ENCODE measurements around the gene GFOD2. TPM values are rescaled to one million over a fixed set of nuclear protein-coding genes. Genes with fewer than 3 reads are reported as not detected.

Gene GFOD2
- total RNA-seq, 1 donor from 2014 or later, result 32.4 TPM

GRCh38 chr16:67668495-67669157 lies 50.5 kb downstream of the GFOD2 start:
- no peak for TF ChIP-seq EZH2 (IDR thresholded peaks at IDR 0.05; ENCODE audit: insufficient read depth, low read length)
- peak; percentile 20 for TF ChIP-seq CTCF (IDR thresholded peaks at IDR 0.05; ENCODE audit: insufficient read depth, low read depth, low read length)
- peaks cover 7% of the 10 kb centered on the region for H3K36me3 Mint-ChIP-seq (ENCODE audit: low read depth, unreplicated experiment)
- no peaks in the 10 kb centered on the region for H3K9me3 Mint-ChIP-seq (ENCODE audit: unreplicated experiment)
- Histone ChIP-seq H4K20me1 (ENCODE audit: insufficient read depth, low read length) (peaks cover 4% of the 10 kb centered on the region), H2AFZ (ENCODE audit: low read depth, low read length) (no peak overlapping the region), H3K79me2 (ENCODE audit: insufficient read depth, low read length) (no peaks in the 10 kb centered on the region), H3K4me1 (ENCODE audit: insufficient read depth, low read length) (peaks cover 23% of the 10 kb centered on the region), H3K27ac (ENCODE audit: low read depth, low read length) (no peak overlapping the region), H3K27me3 (ENCODE audit: insufficient read depth, low read length) (no peaks in the 10 kb centered on the region), H3K4me2 (ENCODE audit: low read length) (no peak overlapping the region), H3K9me3 (ENCODE audit: insufficient read depth, low read depth, low read length) (no peaks in the 10 kb centered on the region), H3K36me3 (ENCODE audit: insufficient read depth, low read length) (no peaks in the 10 kb centered on the region), H3K4me3 (ENCODE audit: insufficient read depth, low read depth, low read length) (no peak overlapping the region), H3K9ac (ENCODE audit: low read length) (no peak overlapping the region)
- H3K27ac Mint-ChIP-seq (ENCODE audit: unreplicated experiment), result no peak overlapping the region
- peaks cover 3% of the 10 kb centered on the region for H3K4me1 Mint-ChIP-seq (ENCODE audit: low read depth, unreplicated experiment)
- H3K27me3 Mint-ChIP-seq (ENCODE audit: low read depth, unreplicated experiment), result peaks cover 6% of the 10 kb centered on the region
- no peak for DNase-seq (ENCODE audit: low read depth)
- FAIRE-seq, result no peak
- H3K4me3 Mint-ChIP-seq (ENCODE audit: unreplicated experiment), result peak overlapping the region; percentile 23

- Histone ChIP-seq H3K36me3 (ENCODE audit: insufficient read depth, low read length) (no peaks in the 10 kb centered on the region), H3K9me3 (ENCODE audit: insufficient read depth, low read depth, low read length) (no peaks in the 10 kb centered on the region), H3K27me3 (ENCODE audit: insufficient read depth, low read length) (no peaks in the 10 kb centered on the region), H3K4me1 (ENCODE audit: insufficient read depth, low read length) (peaks cover 18% of the 10 kb centered on the region), H3K4me2 (ENCODE audit: low read length) (peak overlapping the region; percentile 85), H4K20me1 (ENCODE audit: insufficient read depth, low read length) (peaks cover 6% of the 10 kb centered on the region), H2AFZ (ENCODE audit: low read depth, low read length) (peak overlapping the region; percentile 84), H3K27ac (ENCODE audit: low read depth, low read length) (no peak overlapping the region), H3K79me2 (ENCODE audit: insufficient read depth, low read length) (no peaks in the 10 kb centered on the region), H3K9ac (ENCODE audit: low read length) (peak overlapping the region; percentile 66), H3K4me3 (ENCODE audit: insufficient read depth, low read depth, low read length) (no peak overlapping the region)
- DNase-seq (ENCODE audit: low read depth) (peak; percentile 78), FAIRE-seq (peak; percentile 41)
- Mint-ChIP-seq H3K4me3 (ENCODE audit: unreplicated experiment) (peak overlapping the region; percentile 34), H3K4me1 (ENCODE audit: low read depth, unreplicated experiment) (peaks cover 3% of the 10 kb centered on the region), H3K27me3 (ENCODE audit: low read depth, unreplicated experiment) (peaks cover 6% of the 10 kb centered on the region), H3K9me3 (ENCODE audit: unreplicated experiment) (no peaks in the 10 kb centered on the region), H3K27ac (ENCODE audit: unreplicated experiment) (no peak overlapping the region), H3K36me3 (ENCODE audit: low read depth, unreplicated experiment) (peaks cover 6% of the 10 kb centered on the region)
- TF ChIP-seq CTCF (IDR thresholded peaks at IDR 0.05; ENCODE audit: insufficient read depth, low read depth, low read length) (peak; percentile 82), EZH2 (IDR thresholded peaks at IDR 0.05; ENCODE audit: insufficient read depth, low read length) (no peak)
Observed at GRCh38 chr16:67667817-67668494, 51.2 kb downstream of the GFOD2 start.

GRCh38 chr16:67667453-67667816 lies 51.7 kb downstream of the GFOD2 start:
- Histone ChIP-seq H3K79me2 (ENCODE audit: insufficient read depth, low read length) (no peaks in the 10 kb centered on the region), H3K36me3 (ENCODE audit: insufficient read depth, low read length) (no peaks in the 10 kb centered on the region), H3K4me2 (ENCODE audit: low read length) (peak overlapping the region; percentile 85), H3K4me1 (ENCODE audit: insufficient read depth, low read length) (peaks cover 16% of the 10 kb centered on the region), H3K27me3 (ENCODE audit: insufficient read depth, low read length) (no peaks in the 10 kb centered on the region), H3K4me3 (ENCODE audit: insufficient read depth, low read depth, low read length) (no peak overlapping the region), H3K9ac (ENCODE audit: low read length) (peak overlapping the region; percentile 66), H3K9me3 (ENCODE audit: insufficient read depth, low read depth, low read length) (no peaks in the 10 kb centered on the region), H4K20me1 (ENCODE audit: insufficient read depth, low read length) (peaks cover 8% of the 10 kb centered on the region), H2AFZ (ENCODE audit: low read depth, low read length) (peak overlapping the region; percentile 84), H3K27ac (ENCODE audit: low read depth, low read length) (no peak overlapping the region)
- H3K9me3 Mint-ChIP-seq (ENCODE audit: unreplicated experiment), result no peaks in the 10 kb centered on the region
- H3K4me1 Mint-ChIP-seq (ENCODE audit: low read depth, unreplicated experiment), result peaks cover 3% of the 10 kb centered on the region
- TF ChIP-seq CTCF (IDR thresholded peaks at IDR 0.05; ENCODE audit: insufficient read depth, low read depth, low read length) (no peak), EZH2 (IDR thresholded peaks at IDR 0.05; ENCODE audit: insufficient read depth, low read length) (no peak)
- peak overlapping the region; percentile 81 for H3K4me3 Mint-ChIP-seq (ENCODE audit: unreplicated experiment)
- peaks cover 6% of the 10 kb centered on the region for H3K27me3 Mint-ChIP-seq (ENCODE audit: low read depth, unreplicated experiment)
- no peak for DNase-seq (ENCODE audit: low read depth)
- peaks cover 6% of the 10 kb centered on the region for H3K36me3 Mint-ChIP-seq (ENCODE audit: low read depth, unreplicated experiment)
- H3K27ac Mint-ChIP-seq (ENCODE audit: unreplicated experiment), result no peak overlapping the region
- no peak for FAIRE-seq

Measured in astrocyte (in vitro differentiated cells and primary cell).